GM12872 (cell line): ENCODE measurements around the gene PTPRM.

Experiments used
- CTCF ChIP-seq: IDR thresholded peaks from 3 replicates; pipeline ENCODE4 v1.5.1; 2011; ENCODE audit warnings: low read depth, mild to moderate bottlenecking, low read length, moderate library complexity; ENCODE audit not compliant: insufficient read depth

PTPRM gene

GRCh38 chr18:7676253-7676873, 109.2 kb downstream of the PTPRM start:
- TF ChIP-seq CTCF: no peak

GRCh38 chr18:7677001-7677400, 109.9 kb downstream of the PTPRM start:
- TF ChIP-seq CTCF: no peak

- TF ChIP-seq CTCF: no peak
Measured at GRCh38 chr18:7677424-7677823, 110.3 kb downstream of the PTPRM start.

GRCh38 chr18:7678389-7678788, 111.3 kb downstream of the PTPRM start:
- no peak for TF ChIP-seq CTCF

- no peak for TF ChIP-seq CTCF
Measured at GRCh38 chr18:7678801-7679200, 111.7 kb downstream of the PTPRM start.

- no peak for TF ChIP-seq CTCF
Measured at GRCh38 chr18:7681298-7681697, 114.2 kb downstream of the PTPRM start.

- no peak for TF ChIP-seq CTCF
Measured at GRCh38 chr18:7682321-7682720, 115.2 kb downstream of the PTPRM start.

GRCh38 chr18:7683753-7684152, 116.6 kb downstream of the PTPRM start:
- no peak for TF ChIP-seq CTCF
